HEK293 (cell line): ENCODE data around the gene NLGN1.

Source experiments
- CTCF ChIA-PET: fragments of 350-600 bp; formaldehyde crosslinking; extraction: SDS; loops from one replicate; lab custom pipeline; 2021; ENCODE audit warnings: antibody characterized with exemption; lab: Yijun Ruan, JAX
- POLR2A ChIA-PET: fragments of 300-600 bp; formaldehyde crosslinking; extraction: SDS; loops from one replicate; lab custom pipeline; 2020; ENCODE audit warnings: antibody characterized with exemption, inconsistent platforms; lab: Yijun Ruan, JAX
- H3K27ac ChIP-seq: fragments of 200-500 bp; sonication (Bioruptor generic); 2 replicates; pipeline ENCODE4 v1.5.1; 2014; ENCODE audit warnings: low read depth, low read length, control low read depth, inconsistent platforms; ENCODE audit errors: extremely low read depth
- H3K36me3 ChIP-seq, 2 experiments: fragments of 200-500 bp in 1 of 2; sonication (Bioruptor generic) in 1 of 2; 1 replicate in 1 of 2; 2 replicates in 1 of 2; pipeline ENCODE4 v1.5.1; 2014 to 2017; ENCODE audit warnings: inconsistent platforms in 2 of 2, low read length in 2 of 2; ENCODE audit not compliant: control insufficient read depth in 2 of 2, insufficient read depth in 1 of 2
- H3K4me1 ChIP-seq: fragments of 200-500 bp; sonication (Bioruptor generic); 2 replicates; pipeline ENCODE4 v1.5.1; 2014; ENCODE audit warnings: mild to moderate bottlenecking, low read length, inconsistent platforms; ENCODE audit not compliant: control insufficient read depth, insufficient read depth
- H3K4me3 ChIP-seq: 2 replicates; pipeline ENCODE4 v1.5.1; 2011; ENCODE audit warnings: low read depth, mild to moderate bottlenecking, control low read depth, low read length, moderate library complexity
- H3K9me3 ChIP-seq: fragments of 200-500 bp; sonication (Bioruptor generic); 2 replicates; pipeline ENCODE4 v1.5.1; 2014; ENCODE audit warnings: low read depth, low read length, inconsistent platforms; ENCODE audit not compliant: control insufficient read depth, insufficient read depth
- EGR2 ChIP-seq: fragments of 450-650 bp; formaldehyde crosslinking; IDR thresholded peaks from 2 replicates; pipeline ENCODE4 v1.5.1; 2016; ENCODE audit warnings: low read depth, missing biosample characterization, missing genetic modification characterization
- FEZF1 ChIP-seq: fragments of 450-650 bp; formaldehyde crosslinking; IDR thresholded peaks from 2 replicates; pipeline ENCODE4 v1.5.1; 2016; ENCODE audit warnings: missing biosample characterization, missing genetic modification characterization
- HOXD13 ChIP-seq: sonication (generic); formaldehyde crosslinking; IDR thresholded peaks from 2 replicates; pipeline ENCODE4 v1.8.0; 2022; ENCODE audit warnings: missing genetic modification reagents, borderline replicate concordance
- MYNN ChIP-seq: fragments of 450-650 bp; formaldehyde crosslinking; IDR thresholded peaks from 2 replicates; pipeline ENCODE4 v1.5.1; 2016; ENCODE audit warnings: missing biosample characterization, missing genetic modification characterization, borderline replicate concordance
- REPIN1 ChIP-seq: fragments of 450-650 bp; formaldehyde crosslinking; IDR thresholded peaks from 2 replicates; pipeline ENCODE4 v1.5.1; 2017; ENCODE audit warnings: missing biosample characterization, missing genetic modification characterization, low read depth
- SCRT1 ChIP-seq: fragments of 450-650 bp; formaldehyde crosslinking; IDR thresholded peaks from 2 replicates; pipeline ENCODE4 v1.5.1; 2016; ENCODE audit warnings: missing biosample characterization, missing genetic modification characterization, borderline replicate concordance
- SCRT2 ChIP-seq: fragments of 450-650 bp; formaldehyde crosslinking; IDR thresholded peaks from 2 replicates; pipeline ENCODE4 v1.5.1; 2016; ENCODE audit warnings: missing biosample characterization, missing genetic modification characterization
- ZBTB26 ChIP-seq: fragments of 450-650 bp; formaldehyde crosslinking; optimal IDR thresholded peaks from 2 replicates; pipeline ENCODE3; 2016; ENCODE audit warnings: missing biosample characterization, mild to moderate bottlenecking, missing genetic modification characterization
- ZFHX2 ChIP-seq: fragments of 450-650 bp; formaldehyde crosslinking; conservative IDR thresholded peaks from 2 replicates; pipeline ENCODE4 v1.5.1; 2016; ENCODE audit warnings: missing biosample characterization, missing genetic modification characterization
- ZFP37 ChIP-seq: fragments of 450-650 bp; formaldehyde crosslinking; IDR thresholded peaks from 2 replicates; pipeline ENCODE4 v1.5.1; 2016; ENCODE audit warnings: missing biosample characterization, missing genetic modification characterization
- ZFP41 ChIP-seq: fragments of 450-650 bp; formaldehyde crosslinking; IDR thresholded peaks from 2 replicates; pipeline ENCODE4 v1.5.1; 2016; ENCODE audit warnings: missing biosample characterization, missing genetic modification characterization, borderline replicate concordance
- ZNF10 ChIP-seq: fragments of 450-650 bp; formaldehyde crosslinking; IDR thresholded peaks from 2 replicates; pipeline ENCODE4 v1.5.1; 2017; ENCODE audit warnings: missing biosample characterization, missing genetic modification characterization
- ZNF140 ChIP-seq: fragments of 450-650 bp; formaldehyde crosslinking; IDR thresholded peaks from 2 replicates; pipeline ENCODE4 v1.5.1; 2016; ENCODE audit warnings: missing biosample characterization, missing genetic modification characterization
- ZNF16 ChIP-seq: fragments of 450-650 bp; formaldehyde crosslinking; IDR thresholded peaks from 2 replicates; pipeline ENCODE4 v1.5.1; 2016; ENCODE audit warnings: low read depth, missing biosample characterization, missing genetic modification characterization
- ZNF184 ChIP-seq: fragments of 450-650 bp; IDR thresholded peaks from 2 replicates; pipeline ENCODE4 v1.5.1; 2018; ENCODE audit warnings: missing biosample characterization, mild to moderate bottlenecking, missing genetic modification characterization
- ZNF19 ChIP-seq: fragments of 450-650 bp; formaldehyde crosslinking; IDR thresholded peaks from 2 replicates; pipeline ENCODE4; 2016; ENCODE audit warnings: missing biosample characterization, missing genetic modification characterization, low read depth
- ZNF211 ChIP-seq: fragments of 450-650 bp; formaldehyde crosslinking; IDR thresholded peaks from 2 replicates; pipeline ENCODE4 v1.5.1; 2016; ENCODE audit warnings: low read depth, missing biosample characterization, missing genetic modification characterization
- ZNF302 ChIP-seq: fragments of 450-650 bp; formaldehyde crosslinking; IDR thresholded peaks from 2 replicates; pipeline ENCODE4 v1.5.1; 2016; ENCODE audit warnings: missing biosample characterization, missing genetic modification characterization, low read depth
- ZNF354C ChIP-seq: fragments of 450-650 bp; formaldehyde crosslinking; IDR thresholded peaks from 2 replicates; pipeline ENCODE4 v1.5.1; 2016; ENCODE audit warnings: missing biosample characterization, missing genetic modification characterization, low read depth, borderline replicate concordance
- ZNF37A ChIP-seq: fragments of 450-650 bp; IDR thresholded peaks from 2 replicates; pipeline ENCODE4 v1.5.1; 2018; ENCODE audit warnings: missing biosample characterization, missing genetic modification characterization
- ZNF433 ChIP-seq: fragments of 450-650 bp; formaldehyde crosslinking; IDR thresholded peaks from 2 replicates; pipeline ENCODE4 v1.5.1; 2016; ENCODE audit warnings: missing biosample characterization, missing genetic modification characterization, low read depth
- ZNF501 ChIP-seq: fragments of 450-650 bp; formaldehyde crosslinking; IDR thresholded peaks from 2 replicates; pipeline ENCODE4 v1.5.1; 2016; ENCODE audit warnings: missing biosample characterization, missing genetic modification characterization
- ZNF544 ChIP-seq: fragments of 450-650 bp; formaldehyde crosslinking; IDR thresholded peaks from 2 replicates; pipeline ENCODE4 v1.5.0; 2017; ENCODE audit warnings: missing biosample characterization, missing genetic modification characterization
- ZNF555 ChIP-seq: fragments of 450-650 bp; formaldehyde crosslinking; conservative IDR thresholded peaks from 2 replicates; pipeline ENCODE4 v1.5.1; 2017; ENCODE audit warnings: missing biosample characterization, mild to moderate bottlenecking, missing genetic modification characterization, inconsistent platforms
- ZNF560 ChIP-seq: fragments of 450-650 bp; formaldehyde crosslinking; IDR thresholded peaks from 2 replicates; pipeline ENCODE4 v1.5.1; 2017; ENCODE audit warnings: missing biosample characterization, missing genetic modification characterization, borderline replicate concordance
- ZNF571 ChIP-seq: fragments of 450-650 bp; formaldehyde crosslinking; IDR thresholded peaks from 2 replicates; pipeline ENCODE4 v1.5.0; 2017; ENCODE audit warnings: missing biosample characterization, missing genetic modification characterization
- ZNF610 ChIP-seq: fragments of 450-650 bp; formaldehyde crosslinking; IDR thresholded peaks from 2 replicates; pipeline ENCODE4 v1.5.1; 2016; ENCODE audit warnings: missing biosample characterization, missing genetic modification characterization, borderline replicate concordance
- ZNF621 ChIP-seq: fragments of 450-650 bp; formaldehyde crosslinking; IDR thresholded peaks from 2 replicates; pipeline ENCODE4 v1.5.1; 2017; ENCODE audit warnings: missing biosample characterization, missing genetic modification characterization
- ZNF624 ChIP-seq: fragments of 450-650 bp; formaldehyde crosslinking; IDR thresholded peaks from 2 replicates; pipeline ENCODE4 v1.5.1; 2017; ENCODE audit warnings: missing biosample characterization, missing genetic modification characterization
- ZNF701 ChIP-seq: fragments of 450-650 bp; formaldehyde crosslinking; IDR thresholded peaks from 2 replicates; pipeline ENCODE4 v1.5.1; 2016; ENCODE audit warnings: missing biosample characterization, missing genetic modification characterization
- ZNF768 ChIP-seq: fragments of 450-650 bp; formaldehyde crosslinking; IDR thresholded peaks from 2 replicates; pipeline ENCODE4 v1.5.1; 2018; ENCODE audit warnings: missing biosample characterization, mild to moderate bottlenecking, missing genetic modification characterization
- ZXDB ChIP-seq: fragments of 450-650 bp; formaldehyde crosslinking; IDR thresholded peaks from 2 replicates; pipeline ENCODE4 v1.5.1; 2016; ENCODE audit warnings: missing biosample characterization, missing genetic modification characterization

Gene NLGN1

GRCh38 chr3:173547070-173547469 is 149.5 kb downstream of the NLGN1 start:
- H3K4me1 ChIP-seq: no peaks in the 10 kb centered on the region
- POLR2A ChIA-PET: no interaction called here
- H3K27ac ChIP-seq: no peak overlapping the region
- H3K9me3 ChIP-seq: no peaks in the 10 kb centered on the region
- no peaks in the 10 kb centered on the region for H3K36me3 ChIP-seq
- TF ChIP-seq ZNF610 (tag by site-specific recombination): no peak
- no peak for TF ChIP-seq ZNF560 (tag by site-specific recombination)
- peak; percentile 46; the same call in 1 of the 2 replicates for TF ChIP-seq FEZF1
- TF ChIP-seq ZNF555 (tag by site-specific recombination): no peak
- no peak for TF ChIP-seq ZBTB26 (tag by site-specific recombination)
- TF ChIP-seq ZNF16: no peak
- TF ChIP-seq ZFHX2 (tag by site-specific recombination): no peak
- TF ChIP-seq ZFP41: no peak
- TF ChIP-seq ZNF433 (tag by site-specific recombination): no peak
- TF ChIP-seq SCRT1 (tag by site-specific recombination): 0 out of 2 replicates have a peak, but pooled peaks have one; percentile 7
- TF ChIP-seq SCRT2 (tag by site-specific recombination): peak; percentile 39; the same call in 1 of the 2 replicates
- TF ChIP-seq ZNF37A (tag by site-specific recombination): no peak
- TF ChIP-seq, all 188 proteins: peak for 3
- CTCF ChIA-PET: interaction anchor here (0.6 kb wide), 1 partner anchor 18 kb away, joined by 3 read pairs; no protein-coding TSS in a partner anchor
- no peak overlapping the region for H3K4me3 ChIP-seq

- POLR2A ChIA-PET: no interaction called here
- H3K36me3 ChIP-seq: no peaks in the 10 kb centered on the region
- CTCF ChIA-PET: interaction anchor here (0.6 kb wide), 1 partner anchor 110 kb away, joined by 3 read pairs; no protein-coding TSS in a partner anchor
- no peak overlapping the region for H3K27ac ChIP-seq
- H3K4me3 ChIP-seq: no peak overlapping the region
- no peaks in the 10 kb centered on the region for H3K9me3 ChIP-seq
- H3K4me1 ChIP-seq: no peaks in the 10 kb centered on the region
- TF ChIP-seq ZNF571 (tag by site-specific recombination) (no peak), ZXDB (tag by site-specific recombination) (no peak), ZNF184 (tag by site-specific recombination) (no peak), ZNF211 (tag by site-specific recombination) (no peak), ZNF701 (no peak), ZNF544 (no peak)
These were observed 150.7 kb downstream of the NLGN1 start for GRCh38 chr3:173548261-173548660.

GRCh38 chr3:173552526-173552925 is 155.0 kb downstream of the NLGN1 start:
- POLR2A ChIA-PET: no interaction called here
- no peak for TF ChIP-seq ZNF354C (tag by site-specific recombination)
- no peak for TF ChIP-seq ZNF621
- no peak for TF ChIP-seq HOXD13 (CRISPR knock-in tag)
- no peak for TF ChIP-seq MYNN
- no peak for TF ChIP-seq ZNF302 (tag by site-specific recombination)
- TF ChIP-seq ZNF10 (tag by site-specific recombination): no peak
- TF ChIP-seq ZNF501 (tag by site-specific recombination): no peak
- TF ChIP-seq EGR2 (tag by site-specific recombination): no peak
- no peak for TF ChIP-seq ZNF768 (tag by site-specific recombination)
- no peak for TF ChIP-seq ZNF555 (tag by site-specific recombination)
- TF ChIP-seq ZNF19 (tag by site-specific recombination): no peak
- TF ChIP-seq FEZF1: no peak
- TF ChIP-seq ZFP37 (tag by site-specific recombination): no peak
- TF ChIP-seq ZNF140 (tag by site-specific recombination): no peak
- no peak for TF ChIP-seq ZNF624 (tag by site-specific recombination)
- TF ChIP-seq REPIN1: no peak
- no peaks in the 10 kb centered on the region for H3K4me1 ChIP-seq
- no peaks in the 10 kb centered on the region for H3K36me3 ChIP-seq
- CTCF ChIA-PET: interaction anchor here (3.0 kb wide), 1 partner anchor 11 kb away, joined by 14 read pairs; no protein-coding TSS in a partner anchor
- H3K9me3 ChIP-seq: no peaks in the 10 kb centered on the region
- H3K4me3 ChIP-seq: no peak overlapping the region
- H3K27ac ChIP-seq: no peak overlapping the region
